HEK293 (cell line): ENCODE results near the gene RGS12.

Experiments used
- CTCF ChIA-PET: fragments of 350-600 bp; formaldehyde crosslinking; extraction: SDS; loops from one replicate; lab custom pipeline; 2021; ENCODE audit warnings: antibody characterized with exemption; lab: Yijun Ruan, JAX
- POLR2A ChIA-PET: fragments of 300-600 bp; formaldehyde crosslinking; extraction: SDS; loops from one replicate; lab custom pipeline; 2020; ENCODE audit warnings: antibody characterized with exemption, inconsistent platforms; lab: Yijun Ruan, JAX
- H3K27ac ChIP-seq: fragments of 200-500 bp; sonication (Bioruptor generic); 2 replicates; pipeline ENCODE4 v1.5.1; 2014; ENCODE audit warnings: low read depth, low read length, control low read depth, inconsistent platforms; ENCODE audit errors: extremely low read depth
- H3K36me3 ChIP-seq, 2 experiments: fragments of 200-500 bp in 1 of 2; sonication (Bioruptor generic) in 1 of 2; 1 replicate in 1 of 2; 2 replicates in 1 of 2; pipeline ENCODE4 v1.5.1; 2014 to 2017; ENCODE audit warnings: inconsistent platforms in 2 of 2, low read length in 2 of 2; ENCODE audit not compliant: control insufficient read depth in 2 of 2, insufficient read depth in 1 of 2
- H3K4me1 ChIP-seq: fragments of 200-500 bp; sonication (Bioruptor generic); 2 replicates; pipeline ENCODE4 v1.5.1; 2014; ENCODE audit warnings: mild to moderate bottlenecking, low read length, inconsistent platforms; ENCODE audit not compliant: control insufficient read depth, insufficient read depth
- H3K4me3 ChIP-seq: 2 replicates; pipeline ENCODE4 v1.5.1; 2011; ENCODE audit warnings: low read depth, mild to moderate bottlenecking, control low read depth, low read length, moderate library complexity
- H3K9me3 ChIP-seq: fragments of 200-500 bp; sonication (Bioruptor generic); 2 replicates; pipeline ENCODE4 v1.5.1; 2014; ENCODE audit warnings: low read depth, low read length, inconsistent platforms; ENCODE audit not compliant: control insufficient read depth, insufficient read depth
- FEZF1 ChIP-seq: fragments of 450-650 bp; formaldehyde crosslinking; IDR thresholded peaks from 2 replicates; pipeline ENCODE4 v1.5.1; 2016; ENCODE audit warnings: missing biosample characterization, missing genetic modification characterization
- INSM2 ChIP-seq: fragments of 450-650 bp; formaldehyde crosslinking; IDR thresholded peaks from 2 replicates; pipeline ENCODE4 v1.5.1; 2016; ENCODE audit warnings: missing biosample characterization, missing genetic modification characterization
- KLF10 ChIP-seq: fragments of 450-650 bp; IDR thresholded peaks from 2 replicates; pipeline ENCODE4 v1.5.1; 2018; ENCODE audit warnings: missing biosample characterization, mild to moderate bottlenecking, missing genetic modification characterization
- SP2 ChIP-seq: fragments of 450-650 bp; formaldehyde crosslinking; IDR thresholded peaks from 2 replicates; pipeline ENCODE4 v1.5.1; 2016; ENCODE audit warnings: missing biosample characterization, missing genetic modification characterization
- SP3 ChIP-seq: fragments of 450-650 bp; formaldehyde crosslinking; IDR thresholded peaks from 2 replicates; pipeline ENCODE4 v1.5.1; 2016; ENCODE audit warnings: missing biosample characterization, missing genetic modification characterization
- WT1 ChIP-seq: fragments of 450-650 bp; formaldehyde crosslinking; IDR thresholded peaks from 2 replicates; pipeline ENCODE4 v1.5.1; 2016; ENCODE audit warnings: missing biosample characterization, missing genetic modification characterization
- ZBTB1 ChIP-seq: fragments of 450-650 bp; formaldehyde crosslinking; IDR thresholded peaks from 2 replicates; pipeline ENCODE4 v1.5.1; 2016; ENCODE audit warnings: missing biosample characterization, missing genetic modification characterization
- ZBTB21 ChIP-seq: fragments of 450-650 bp; formaldehyde crosslinking; IDR thresholded peaks from 2 replicates; pipeline ENCODE4 v1.5.1; 2017; ENCODE audit warnings: missing biosample characterization, missing genetic modification characterization
- ZNF114 ChIP-seq: fragments of 450-650 bp; formaldehyde crosslinking; IDR thresholded peaks from 2 replicates; pipeline ENCODE4 v1.5.0; 2017; ENCODE audit warnings: missing biosample characterization, missing genetic modification characterization
- ZNF266 ChIP-seq: fragments of 450-650 bp; formaldehyde crosslinking; IDR thresholded peaks from 2 replicates; pipeline ENCODE4 v1.5.1; 2016; ENCODE audit warnings: missing biosample characterization, missing genetic modification characterization, low read depth
- ZNF274 ChIP-seq, 2 experiments: fragments of 200-500 bp in 1 of 2; fragments of 450-650 bp in 1 of 2; sonication (Bioruptor generic) in 1 of 2; formaldehyde crosslinking in 1 of 2; IDR thresholded peaks; 2 replicates each; pipeline versions ENCODE4 v1.5.1 to v1.6.1; 2014 to 2016; ENCODE audit warnings: borderline replicate concordance in 1 of 2, inconsistent platforms in 1 of 2, low read length in 1 of 2, missing biosample characterization in 1 of 2, missing genetic modification characterization in 1 of 2
- ZNF544 ChIP-seq: fragments of 450-650 bp; formaldehyde crosslinking; IDR thresholded peaks from 2 replicates; pipeline ENCODE4 v1.5.0; 2017; ENCODE audit warnings: missing biosample characterization, missing genetic modification characterization
- ZNF585B ChIP-seq: fragments of 450-650 bp; formaldehyde crosslinking; IDR thresholded peaks from 2 replicates; pipeline ENCODE4 v1.5.1; 2016; ENCODE audit warnings: missing biosample characterization, missing genetic modification characterization
- ZNF629 ChIP-seq: fragments of 450-650 bp; formaldehyde crosslinking; IDR thresholded peaks from 2 replicates; pipeline ENCODE4 v1.5.1; 2017; ENCODE audit warnings: missing biosample characterization, missing genetic modification characterization
- ZNF654 ChIP-seq: fragments of 450-650 bp; formaldehyde crosslinking; IDR thresholded peaks from 2 replicates; pipeline ENCODE4 v1.5.1; 2016; ENCODE audit warnings: low read depth, missing biosample characterization, missing genetic modification characterization
- ZNF843 ChIP-seq: fragments of 450-650 bp; formaldehyde crosslinking; IDR thresholded peaks from 2 replicates; pipeline ENCODE4 v1.5.1; 2016; ENCODE audit warnings: missing biosample characterization, missing genetic modification characterization
- ZXDB ChIP-seq: fragments of 450-650 bp; formaldehyde crosslinking; IDR thresholded peaks from 2 replicates; pipeline ENCODE4 v1.5.1; 2016; ENCODE audit warnings: missing biosample characterization, missing genetic modification characterization
- TF ChIP-seq, protein P1 (sequence below): fragments of 450-650 bp; formaldehyde crosslinking; IDR thresholded peaks from 2 replicates; pipeline ENCODE4 v1.5.1; 2016; ENCODE audit warnings: missing biosample characterization, missing genetic modification characterization
- TF ChIP-seq, protein P2 (sequence below): fragments of 450-650 bp; formaldehyde crosslinking; IDR thresholded peaks from 2 replicates; pipeline ENCODE4 v1.5.1; 2016; ENCODE audit warnings: missing biosample characterization, missing genetic modification characterization
- TF ChIP-seq, protein P3 (sequence below): fragments of 450-650 bp; formaldehyde crosslinking; conservative IDR thresholded peaks from 2 replicates; pipeline ENCODE4 v1.5.1; 2016; ENCODE audit warnings: low read depth, missing biosample characterization, missing genetic modification characterization
- TF ChIP-seq, protein P4 (sequence below): IDR thresholded peaks from 2 replicates; pipeline ENCODE4 v1.6.1; 2011; ENCODE audit warnings: mild to moderate bottlenecking, low read depth, low read length, borderline replicate concordance
- TF ChIP-seq, protein P5 (sequence below): fragments of 450-650 bp; formaldehyde crosslinking; IDR thresholded peaks from 2 replicates; pipeline ENCODE4 v1.5.1; 2016; ENCODE audit warnings: missing biosample characterization, missing genetic modification characterization

RGS12 gene

DNA sequence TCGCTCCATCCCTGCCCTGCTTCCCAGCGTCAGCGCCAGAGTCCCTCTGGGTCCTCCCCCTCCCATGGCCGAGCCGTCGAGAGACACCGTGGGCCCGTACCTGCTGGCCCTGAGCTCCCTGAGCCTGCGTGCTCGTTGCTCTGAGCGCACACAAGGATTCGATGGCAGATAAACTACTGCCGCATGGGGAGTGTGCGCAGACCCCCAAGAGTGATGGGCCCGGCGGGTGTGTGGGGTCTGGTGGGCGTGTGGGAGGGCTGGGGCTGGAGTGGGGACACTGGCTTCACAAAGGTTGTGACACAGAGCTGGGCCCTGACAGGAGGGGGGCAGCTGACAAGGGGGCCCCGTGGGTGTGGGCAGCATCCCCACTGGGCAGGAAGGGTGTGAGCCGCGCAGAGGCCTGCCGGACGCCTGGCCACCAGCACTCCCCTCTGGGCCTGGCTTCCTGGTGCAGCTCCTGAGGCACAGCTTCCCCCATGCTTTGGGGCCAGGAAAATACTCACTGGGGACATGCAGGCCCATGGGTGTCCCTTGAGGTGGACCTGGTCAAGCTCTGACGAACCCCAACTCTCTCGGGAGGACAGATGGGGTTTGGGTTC is 4.8 kb upstream of the RGS12 start:
- H3K27ac ChIP-seq: no peak overlapping the region
- ChIA-PET CTCF (no interaction called here), POLR2A (no interaction called here)
- H3K9me3 ChIP-seq: no peaks in the 10 kb centered on the region
- no peaks in the 10 kb centered on the region for H3K4me1 ChIP-seq
- H3K36me3 ChIP-seq: no peaks in the 10 kb centered on the region
- no peak overlapping the region for H3K4me3 ChIP-seq
- TF ChIP-seq, protein P1, sequence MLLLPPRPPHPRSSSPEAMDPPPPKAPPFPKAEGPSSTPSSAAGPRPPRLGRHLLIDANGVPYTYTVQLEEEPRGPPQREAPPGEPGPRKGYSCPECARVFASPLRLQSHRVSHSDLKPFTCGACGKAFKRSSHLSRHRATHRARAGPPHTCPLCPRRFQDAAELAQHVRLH (tag by site-specific recombination): no peak
- no peak for TF ChIP-seq ZNF544

DNA sequence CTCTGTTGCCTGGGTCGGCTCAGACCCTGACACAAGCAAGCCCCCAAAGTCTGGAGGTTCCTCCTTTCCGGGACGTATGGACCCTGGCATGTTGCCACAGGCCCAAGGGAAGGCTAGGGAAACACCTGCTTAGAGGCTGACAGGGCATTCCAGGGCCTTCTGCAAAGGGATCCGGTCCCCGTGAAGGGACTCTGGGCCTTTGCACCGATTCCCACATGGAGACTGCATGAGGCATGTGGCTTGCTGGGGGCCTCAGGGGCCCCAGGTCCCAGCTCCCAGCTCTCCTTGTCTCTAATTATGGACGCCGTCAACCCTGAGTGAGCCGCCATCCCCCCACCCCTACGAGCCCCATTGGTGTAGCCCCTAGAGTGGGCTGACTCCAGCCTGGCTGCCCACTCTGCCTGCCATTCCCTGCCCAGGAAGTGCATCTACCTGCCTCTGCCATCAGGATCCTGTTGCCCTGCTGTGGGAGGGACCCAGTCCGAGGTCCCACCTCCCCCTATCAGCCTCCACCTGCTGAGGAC is 4.2 kb upstream of the RGS12 start:
- ChIA-PET POLR2A (no interaction called here), CTCF (no interaction called here)
- TF ChIP-seq ZBTB1 (tag by site-specific recombination) (no peak), ZNF585B (tag by site-specific recombination) (no peak), ZNF114 (tag by site-specific recombination) (no peak), ZNF843 (tag by site-specific recombination) (no peak), FEZF1 (tag by site-specific recombination) (no peak), ZNF266 (tag by site-specific recombination) (no peak), INSM2 (tag by site-specific recombination) (no peak), KLF10 (tag by site-specific recombination) (no peak), WT1 (tag by site-specific recombination) (no peak), SP3 (tag by site-specific recombination) (no peak), ZNF654 (tag by site-specific recombination) (no peak), ZNF274 (IDR thresholded peaks at IDR 0.05; ENCODE audit: low read length) (no peak), ZNF274 (tag by site-specific recombination; IDR thresholded peaks at IDR 0.05; ENCODE audit: borderline replicate concordance) (no peak), ZBTB21 (tag by site-specific recombination) (no peak), SP2 (tag by site-specific recombination) (no peak), ZXDB (no peak), ZNF629 (tag by site-specific recombination) (no peak)
- TF ChIP-seq, protein P2, sequence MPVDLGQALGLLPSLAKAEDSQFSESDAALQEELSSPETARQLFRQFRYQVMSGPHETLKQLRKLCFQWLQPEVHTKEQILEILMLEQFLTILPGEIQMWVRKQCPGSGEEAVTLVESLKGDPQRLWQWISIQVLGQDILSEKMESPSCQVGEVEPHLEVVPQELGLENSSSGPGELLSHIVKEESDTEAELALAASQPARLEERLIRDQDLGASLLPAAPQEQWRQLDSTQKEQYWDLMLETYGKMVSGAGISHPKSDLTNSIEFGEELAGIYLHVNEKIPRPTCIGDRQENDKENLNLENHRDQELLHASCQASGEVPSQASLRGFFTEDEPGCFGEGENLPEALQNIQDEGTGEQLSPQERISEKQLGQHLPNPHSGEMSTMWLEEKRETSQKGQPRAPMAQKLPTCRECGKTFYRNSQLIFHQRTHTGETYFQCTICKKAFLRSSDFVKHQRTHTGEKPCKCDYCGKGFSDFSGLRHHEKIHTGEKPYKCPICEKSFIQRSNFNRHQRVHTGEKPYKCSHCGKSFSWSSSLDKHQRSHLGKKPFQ (tag by site-specific recombination): no peak
- TF ChIP-seq, protein P3, sequence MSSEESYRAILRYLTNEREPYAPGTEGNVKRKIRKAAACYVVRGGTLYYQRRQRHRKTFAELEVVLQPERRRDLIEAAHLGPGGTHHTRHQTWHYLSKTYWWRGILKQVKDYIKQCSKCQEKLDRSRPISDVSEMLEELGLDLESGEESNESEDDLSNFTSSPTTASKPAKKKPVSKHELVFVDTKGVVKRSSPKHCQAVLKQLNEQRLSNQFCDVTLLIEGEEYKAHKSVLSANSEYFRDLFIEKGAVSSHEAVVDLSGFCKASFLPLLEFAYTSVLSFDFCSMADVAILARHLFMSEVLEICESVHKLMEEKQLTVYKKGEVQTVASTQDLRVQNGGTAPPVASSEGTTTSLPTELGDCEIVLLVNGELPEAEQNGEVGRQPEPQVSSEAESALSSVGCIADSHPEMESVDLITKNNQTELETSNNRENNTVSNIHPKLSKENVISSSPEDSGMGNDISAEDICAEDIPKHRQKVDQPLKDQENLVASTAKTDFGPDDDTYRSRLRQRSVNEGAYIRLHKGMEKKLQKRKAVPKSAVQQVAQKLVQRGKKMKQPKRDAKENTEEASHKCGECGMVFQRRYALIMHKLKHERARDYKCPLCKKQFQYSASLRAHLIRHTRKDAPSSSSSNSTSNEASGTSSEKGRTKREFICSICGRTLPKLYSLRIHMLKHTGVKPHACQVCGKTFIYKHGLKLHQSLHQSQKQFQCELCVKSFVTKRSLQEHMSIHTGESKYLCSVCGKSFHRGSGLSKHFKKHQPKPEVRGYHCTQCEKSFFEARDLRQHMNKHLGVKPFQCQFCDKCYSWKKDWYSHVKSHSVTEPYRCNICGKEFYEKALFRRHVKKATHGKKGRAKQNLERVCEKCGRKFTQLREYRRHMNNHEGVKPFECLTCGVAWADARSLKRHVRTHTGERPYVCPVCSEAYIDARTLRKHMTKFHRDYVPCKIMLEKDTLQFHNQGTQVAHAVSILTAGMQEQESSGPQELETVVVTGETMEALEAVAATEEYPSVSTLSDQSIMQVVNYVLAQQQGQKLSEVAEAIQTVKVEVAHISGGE (tag by site-specific recombination): no peak
- TF ChIP-seq, protein P4, sequence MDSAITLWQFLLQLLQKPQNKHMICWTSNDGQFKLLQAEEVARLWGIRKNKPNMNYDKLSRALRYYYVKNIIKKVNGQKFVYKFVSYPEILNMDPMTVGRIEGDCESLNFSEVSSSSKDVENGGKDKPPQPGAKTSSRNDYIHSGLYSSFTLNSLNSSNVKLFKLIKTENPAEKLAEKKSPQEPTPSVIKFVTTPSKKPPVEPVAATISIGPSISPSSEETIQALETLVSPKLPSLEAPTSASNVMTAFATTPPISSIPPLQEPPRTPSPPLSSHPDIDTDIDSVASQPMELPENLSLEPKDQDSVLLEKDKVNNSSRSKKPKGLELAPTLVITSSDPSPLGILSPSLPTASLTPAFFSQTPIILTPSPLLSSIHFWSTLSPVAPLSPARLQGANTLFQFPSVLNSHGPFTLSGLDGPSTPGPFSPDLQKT: no peak
- TF ChIP-seq, protein P5, sequence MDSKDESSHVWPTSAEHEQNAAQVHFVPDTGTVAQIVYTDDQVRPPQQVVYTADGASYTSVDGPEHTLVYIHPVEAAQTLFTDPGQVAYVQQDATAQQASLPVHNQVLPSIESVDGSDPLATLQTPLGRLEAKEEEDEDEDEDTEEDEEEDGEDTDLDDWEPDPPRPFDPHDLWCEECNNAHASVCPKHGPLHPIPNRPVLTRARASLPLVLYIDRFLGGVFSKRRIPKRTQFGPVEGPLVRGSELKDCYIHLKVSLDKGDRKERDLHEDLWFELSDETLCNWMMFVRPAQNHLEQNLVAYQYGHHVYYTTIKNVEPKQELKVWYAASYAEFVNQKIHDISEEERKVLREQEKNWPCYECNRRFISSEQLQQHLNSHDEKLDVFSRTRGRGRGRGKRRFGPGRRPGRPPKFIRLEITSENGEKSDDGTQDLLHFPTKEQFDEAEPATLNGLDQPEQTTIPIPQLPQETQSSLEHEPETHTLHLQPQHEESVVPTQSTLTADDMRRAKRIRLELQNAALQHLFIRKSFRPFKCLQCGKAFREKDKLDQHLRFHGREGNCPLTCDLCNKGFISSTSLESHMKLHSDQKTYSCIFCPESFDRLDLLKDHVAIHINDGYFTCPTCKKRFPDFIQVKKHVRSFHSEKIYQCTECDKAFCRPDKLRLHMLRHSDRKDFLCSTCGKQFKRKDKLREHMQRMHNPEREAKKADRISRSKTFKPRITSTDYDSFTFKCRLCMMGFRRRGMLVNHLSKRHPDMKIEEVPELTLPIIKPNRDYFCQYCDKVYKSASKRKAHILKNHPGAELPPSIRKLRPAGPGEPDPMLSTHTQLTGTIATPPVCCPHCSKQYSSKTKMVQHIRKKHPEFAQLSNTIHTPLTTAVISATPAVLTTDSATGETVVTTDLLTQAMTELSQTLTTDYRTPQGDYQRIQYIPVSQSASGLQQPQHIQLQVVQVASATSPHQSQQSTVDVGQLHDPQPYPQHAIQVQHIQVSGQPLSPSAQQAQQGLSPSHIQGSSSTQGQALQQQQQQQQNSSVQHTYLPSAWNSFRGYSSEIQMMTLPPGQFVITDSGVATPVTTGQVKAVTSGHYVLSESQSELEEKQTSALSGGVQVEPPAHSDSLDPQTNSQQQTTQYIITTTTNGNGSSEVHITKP: no peak
- Histone ChIP-seq H3K36me3 (no peaks in the 10 kb centered on the region), H3K27ac (no peak overlapping the region), H3K9me3 (no peaks in the 10 kb centered on the region), H3K4me1 (no peaks in the 10 kb centered on the region), H3K4me3 (no peak overlapping the region)
